Measurements from ENCODE around the gene SAMHD1.

- TF ChIP-seq CTCF (IDR thresholded peaks at IDR 0.05; ENCODE audit: poor library complexity) (no peak), EZH2phosphoT487 (IDR thresholded peaks at IDR 0.05; ENCODE audit: low read depth, severe bottlenecking, unreplicated experiment) (no peak)
Measured at GRCh38 chr20:36969478-36970186, 18.1 kb upstream of the SAMHD1 start.

All from hepatocyte (in vitro differentiated cells).